Measurements from ENCODE around the gene ASPRV1. TPM values are rescaled to one million over a fixed set of nuclear protein-coding genes. Genes with fewer than 3 reads are reported as not detected.

ASPRV1 gene
- total and polyA plus RNA-seq, 3 experiments from 2014 or later, result 0.64 to 0.99 (median 0.77) TPM

GRCh38 chr2:69939722-69940121 lies 21.7 kb downstream of the ASPRV1 start:
- peaks cover 22 to 86% (median 46%) of the 10 kb centered on the region in 3 donors for H3K36me3 Mint-ChIP-seq
- H3K27me3 Mint-ChIP-seq, result peaks cover 0 to 2% of the 10 kb centered on the region in 2 donors
- H3K4me3 ChIP-seq (ENCODE audit: low read length), result no peak overlapping the region
- no peaks in the 10 kb centered on the region for H3K9me3 ChIP-seq (ENCODE audit: low read length)
- DNase-seq, result no peak
- ChIA-PET POLR2A (no interaction called here), CTCF (no interaction called here)
- H3K27me3 ChIP-seq (ENCODE audit: insufficient read depth, low read length, poor library complexity, severe bottlenecking), result no peaks in the 10 kb centered on the region
- H3K27ac ChIP-seq (ENCODE audit: low read depth, low read length), result no peak overlapping the region
- H3K9me3 Mint-ChIP-seq, result no peaks in the 10 kb centered on the region
- peak overlapping the region in 1 of 7 donors; percentile 41 for H3K4me3 Mint-ChIP-seq
- H3K36me3 ChIP-seq (ENCODE audit: insufficient read depth, low read length), result peaks cover 36% of the 10 kb centered on the region
- H3K4me1 Mint-ChIP-seq, result peaks cover 0 to 5% (median 0%) of the 10 kb centered on the region in 3 donors
- no peaks in the 10 kb centered on the region for H3K4me1 ChIP-seq (ENCODE audit: insufficient read depth, low read length)
- peak overlapping the region in 2 of 8 donors; percentile 35 to 87 for H3K27ac Mint-ChIP-seq

- POLR2A ChIA-PET, result no interaction called here
- CTCF ChIA-PET, result interaction anchor here (0.6 to 1.0 kb wide), 2 partner anchors 27 to 367 kb away, joined by 3 read pairs; no protein-coding TSS in a partner anchor
- no peak overlapping the region for H3K27ac Mint-ChIP-seq
Measured at GRCh38 chr2:69937968-69938367, 23.5 kb downstream of the ASPRV1 start.

GRCh38 chr2:69936906-69937305 lies 24.5 kb downstream of the ASPRV1 start:
- CTCF ChIA-PET, result no interaction called here
- POLR2A ChIA-PET, result interaction anchor here (0.6 kb wide), 1 partner anchor 601 kb away, joined by 3 read pairs; no protein-coding TSS in a partner anchor

More at GRCh38 chr2:69937968-69938367, 23.5 kb downstream of the ASPRV1 start:
- Mint-ChIP-seq H3K4me3 (no peak overlapping the region), H3K4me1 (peaks cover 11 to 18% (median 15%) of the 10 kb centered on the region in 3 donors), H3K9me3 (no peaks in the 10 kb centered on the region), H3K27me3 (peaks cover 0 to 3% of the 10 kb centered on the region in 2 donors), H3K36me3 (peaks cover 22 to 80% (median 44%) of the 10 kb centered on the region in 3 donors)
- Histone ChIP-seq H3K27ac (ENCODE audit: low read depth, low read length) (no peak overlapping the region), H3K36me3 (ENCODE audit: insufficient read depth, low read length) (peaks cover 36% of the 10 kb centered on the region), H3K27me3 (ENCODE audit: insufficient read depth, low read length, poor library complexity, severe bottlenecking) (no peaks in the 10 kb centered on the region), H3K9me3 (ENCODE audit: low read length) (no peaks in the 10 kb centered on the region), H3K4me1 (ENCODE audit: insufficient read depth, low read length) (no peaks in the 10 kb centered on the region), H3K4me3 (ENCODE audit: low read length) (no peak overlapping the region)
- DNase-seq, result no peak

GRCh38 chr2:69935011-69935410 lies 26.4 kb downstream of the ASPRV1 start:
- POLR2A ChIA-PET, result interaction anchor here (0.6 kb wide), 1 partner anchor 366 kb away, joined by 3 read pairs; no protein-coding TSS in a partner anchor

More at GRCh38 chr2:69936906-69937305, 24.5 kb downstream of the ASPRV1 start:
- H3K9me3 Mint-ChIP-seq, result no peaks in the 10 kb centered on the region
- H3K36me3 Mint-ChIP-seq, result peaks cover 22 to 76% (median 43%) of the 10 kb centered on the region in 3 donors
- no peak overlapping the region for H3K4me3 Mint-ChIP-seq
- peaks cover 15 to 23% (median 21%) of the 10 kb centered on the region in 3 donors for H3K4me1 Mint-ChIP-seq
- H3K27ac Mint-ChIP-seq, result peak overlapping the region in 3 of 8 donors; percentile 19 to 72 (median 33)
- Histone ChIP-seq H3K27ac (ENCODE audit: low read depth, low read length) (no peak overlapping the region), H3K9me3 (ENCODE audit: low read length) (no peaks in the 10 kb centered on the region), H3K4me1 (ENCODE audit: insufficient read depth, low read length) (peaks cover 6% of the 10 kb centered on the region), H3K27me3 (ENCODE audit: insufficient read depth, low read length, poor library complexity, severe bottlenecking) (no peaks in the 10 kb centered on the region), H3K36me3 (ENCODE audit: insufficient read depth, low read length) (peaks cover 36% of the 10 kb centered on the region), H3K4me3 (ENCODE audit: low read length) (no peak overlapping the region)
- H3K27me3 Mint-ChIP-seq, result peaks cover 0 to 3% of the 10 kb centered on the region in 2 donors
- no peak for DNase-seq

GRCh38 chr2:69934614-69934908 lies 26.9 kb downstream of the ASPRV1 start:
- Histone ChIP-seq H3K36me3 (ENCODE audit: insufficient read depth, low read length) (peaks cover 27% of the 10 kb centered on the region), H3K9me3 (ENCODE audit: low read length) (no peaks in the 10 kb centered on the region), H3K4me3 (ENCODE audit: low read length) (no peak overlapping the region), H3K4me1 (ENCODE audit: insufficient read depth, low read length) (peaks cover 9% of the 10 kb centered on the region), H3K27me3 (ENCODE audit: insufficient read depth, low read length, poor library complexity, severe bottlenecking) (no peaks in the 10 kb centered on the region), H3K27ac (ENCODE audit: low read depth, low read length) (peak overlapping the region; percentile 10)
- DNase-seq, result no peak
- ChIA-PET CTCF (interaction anchor here (1.0 to 1.5 kb wide), 2 partner anchors 11 to 20 kb away, joined by 3 read pairs; partner anchors contain the start of gene MXD1), POLR2A (interaction anchor here (0.6 kb wide), 1 partner anchor 367 kb away, joined by 3 read pairs; no protein-coding TSS in a partner anchor)
- Mint-ChIP-seq H3K27ac (peak overlapping the region in 6 of 8 donors; percentile 2 to 62 (median 24)), H3K27me3 (peaks cover 0 to 3% of the 10 kb centered on the region in 2 donors), H3K4me1 (peaks cover 25 to 40% (median 34%) of the 10 kb centered on the region in 3 donors), H3K4me3 (no peak overlapping the region), H3K9me3 (no peaks in the 10 kb centered on the region), H3K36me3 (peaks cover 22 to 64% (median 29%) of the 10 kb centered on the region in 3 donors)

More at GRCh38 chr2:69935011-69935410, 26.4 kb downstream of the ASPRV1 start:
- H3K4me1 ChIP-seq (ENCODE audit: insufficient read depth, low read length), result peaks cover 9% of the 10 kb centered on the region
- peaks cover 27% of the 10 kb centered on the region for H3K36me3 ChIP-seq (ENCODE audit: insufficient read depth, low read length)
- H3K27me3 ChIP-seq (ENCODE audit: insufficient read depth, low read length, poor library complexity, severe bottlenecking), result no peaks in the 10 kb centered on the region
- CTCF ChIA-PET, result no interaction called here
- Mint-ChIP-seq H3K9me3 (no peaks in the 10 kb centered on the region), H3K27me3 (peaks cover 0 to 3% of the 10 kb centered on the region in 2 donors), H3K27ac (peak overlapping the region in 1 of 8 donors; percentile 9), H3K36me3 (peaks cover 22 to 66% (median 34%) of the 10 kb centered on the region in 3 donors), H3K4me3 (no peak overlapping the region), H3K4me1 (peaks cover 25 to 36% (median 31%) of the 10 kb centered on the region in 3 donors)
- H3K4me3 ChIP-seq (ENCODE audit: low read length), result no peak overlapping the region
- no peak overlapping the region for H3K27ac ChIP-seq (ENCODE audit: low read depth, low read length)
- DNase-seq, result no peak
- H3K9me3 ChIP-seq (ENCODE audit: low read length), result no peaks in the 10 kb centered on the region

- CTCF ChIA-PET, result interaction anchor here (1.0 to 1.5 kb wide), 2 partner anchors 11 to 19 kb away, joined by 3 read pairs; partner anchors contain the start of gene MXD1
- Mint-ChIP-seq H3K36me3 (peaks cover 23 to 62% (median 29%) of the 10 kb centered on the region in 3 donors), H3K4me1 (peaks cover 26 to 40% (median 37%) of the 10 kb centered on the region in 3 donors), H3K9me3 (no peaks in the 10 kb centered on the region), H3K27ac (peak overlapping the region; percentile 5 to 70 (median 28)), H3K27me3 (peaks cover 0 to 3% of the 10 kb centered on the region in 2 donors), H3K4me3 (no peak overlapping the region)
- Histone ChIP-seq H3K4me3 (ENCODE audit: low read length) (no peak overlapping the region), H3K4me1 (ENCODE audit: insufficient read depth, low read length) (peaks cover 9% of the 10 kb centered on the region), H3K9me3 (ENCODE audit: low read length) (no peaks in the 10 kb centered on the region), H3K27ac (ENCODE audit: low read depth, low read length) (peak overlapping the region; percentile 10), H3K36me3 (ENCODE audit: insufficient read depth, low read length) (peaks cover 25% of the 10 kb centered on the region), H3K27me3 (ENCODE audit: insufficient read depth, low read length, poor library complexity, severe bottlenecking) (no peaks in the 10 kb centered on the region)
- no peak for DNase-seq
- POLR2A ChIA-PET, result no interaction called here
Measured at GRCh38 chr2:69933839-69934613, 27.4 kb downstream of the ASPRV1 start.

- DNase-seq, result no peak
- Mint-ChIP-seq H3K27me3 (peaks cover 0 to 3% of the 10 kb centered on the region in 2 donors), H3K27ac (peak overlapping the region in 6 of 8 donors; percentile 7 to 70 (median 36)), H3K4me1 (peaks cover 26 to 40% (median 37%) of the 10 kb centered on the region in 3 donors), H3K9me3 (no peaks in the 10 kb centered on the region), H3K36me3 (peaks cover 17 to 59% (median 23%) of the 10 kb centered on the region in 3 donors), H3K4me3 (no peak overlapping the region)
- ChIA-PET CTCF (interaction anchor here (1.0 to 1.5 kb wide), 2 partner anchors 10 to 19 kb away, joined by 3 read pairs; partner anchors contain the start of gene MXD1), POLR2A (no interaction called here)
- Histone ChIP-seq H3K27me3 (ENCODE audit: insufficient read depth, low read length, poor library complexity, severe bottlenecking) (no peaks in the 10 kb centered on the region), H3K27ac (ENCODE audit: low read depth, low read length) (no peak overlapping the region), H3K4me3 (ENCODE audit: low read length) (no peak overlapping the region), H3K36me3 (ENCODE audit: insufficient read depth, low read length) (peaks cover 18% of the 10 kb centered on the region), H3K4me1 (ENCODE audit: insufficient read depth, low read length) (peaks cover 9% of the 10 kb centered on the region), H3K9me3 (ENCODE audit: low read length) (no peaks in the 10 kb centered on the region)
Measured at GRCh38 chr2:69933254-69933828, 28.1 kb downstream of the ASPRV1 start.
